Skeletal muscle cell (primary cell): Measurements from ENCODE around the gene APCDD1L.

Source experiments
- DNase-seq: peaks from one replicate; pipeline ENCODE4 v3.0.0-alpha.2; 2010; ENCODE audit warnings: low read depth
- H3K4me3 ChIP-seq: 2 replicates; pipeline ENCODE4 v1.5.1; 2011; ENCODE audit warnings: low read depth, mild to moderate bottlenecking, control low read depth, low read length, moderate library complexity

Gene APCDD1L

GRCh38 chr20:58450254-58450653, 64.9 kb downstream of the APCDD1L start:
- H3K4me3 ChIP-seq: no peak overlapping the region
- DNase-seq: no peak

DNA sequence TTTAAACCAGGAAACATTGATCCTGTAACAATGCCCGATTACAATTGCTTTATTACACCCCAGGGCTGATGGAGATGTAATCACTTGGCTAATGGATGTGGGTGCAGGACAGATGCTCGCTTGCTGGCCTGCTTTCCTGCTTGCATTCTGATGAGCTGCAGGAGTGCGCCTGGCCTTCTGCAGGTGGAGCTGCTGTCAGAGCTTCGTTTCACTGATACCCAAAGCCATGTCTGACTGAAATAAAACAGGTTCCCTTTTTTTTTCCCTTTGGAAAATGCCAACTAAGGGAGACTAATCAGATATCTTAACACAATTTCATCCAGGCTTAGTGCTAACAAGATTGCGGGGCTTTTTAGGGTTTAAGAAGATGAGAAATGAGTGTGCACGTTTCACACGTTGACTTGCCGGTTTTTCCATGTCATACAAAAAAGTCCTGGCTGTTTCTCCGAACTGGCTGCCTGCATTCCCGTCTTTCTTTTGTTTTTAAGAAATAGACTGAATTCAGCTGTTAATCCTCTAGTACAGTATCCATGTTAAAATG, 65.4 kb downstream of the APCDD1L start:
- DNase-seq: no peak

GRCh38 chr20:58448958-58449357, 66.2 kb downstream of the APCDD1L start:
- no peak overlapping the region for H3K4me3 ChIP-seq
- no peak for DNase-seq

More for the DNA sequence above, 65.4 kb downstream of the APCDD1L start:
- no peak overlapping the region for H3K4me3 ChIP-seq

- H3K4me3 ChIP-seq: no peak overlapping the region
- DNase-seq: no peak
Observed at GRCh38 chr20:58447511-58448391, 67.4 kb downstream of the APCDD1L start.

DNA sequence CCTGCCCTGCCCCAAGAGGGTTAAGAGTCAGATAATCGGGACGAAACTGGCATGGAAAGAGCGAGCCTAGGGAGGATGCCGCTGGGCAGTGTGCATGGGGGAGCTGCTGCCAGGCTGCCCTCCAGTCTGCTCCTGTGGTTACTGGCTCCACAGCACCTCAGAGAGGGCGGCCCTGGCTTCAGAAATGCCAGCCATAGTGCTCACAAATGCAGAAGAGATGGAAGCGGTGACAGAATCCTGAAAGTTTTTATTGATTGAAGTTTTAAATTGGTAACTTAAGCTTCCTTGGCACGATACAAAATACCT, 68.3 kb downstream of the APCDD1L start:
- H3K4me3 ChIP-seq: no peak overlapping the region
- DNase-seq: no peak

DNA sequence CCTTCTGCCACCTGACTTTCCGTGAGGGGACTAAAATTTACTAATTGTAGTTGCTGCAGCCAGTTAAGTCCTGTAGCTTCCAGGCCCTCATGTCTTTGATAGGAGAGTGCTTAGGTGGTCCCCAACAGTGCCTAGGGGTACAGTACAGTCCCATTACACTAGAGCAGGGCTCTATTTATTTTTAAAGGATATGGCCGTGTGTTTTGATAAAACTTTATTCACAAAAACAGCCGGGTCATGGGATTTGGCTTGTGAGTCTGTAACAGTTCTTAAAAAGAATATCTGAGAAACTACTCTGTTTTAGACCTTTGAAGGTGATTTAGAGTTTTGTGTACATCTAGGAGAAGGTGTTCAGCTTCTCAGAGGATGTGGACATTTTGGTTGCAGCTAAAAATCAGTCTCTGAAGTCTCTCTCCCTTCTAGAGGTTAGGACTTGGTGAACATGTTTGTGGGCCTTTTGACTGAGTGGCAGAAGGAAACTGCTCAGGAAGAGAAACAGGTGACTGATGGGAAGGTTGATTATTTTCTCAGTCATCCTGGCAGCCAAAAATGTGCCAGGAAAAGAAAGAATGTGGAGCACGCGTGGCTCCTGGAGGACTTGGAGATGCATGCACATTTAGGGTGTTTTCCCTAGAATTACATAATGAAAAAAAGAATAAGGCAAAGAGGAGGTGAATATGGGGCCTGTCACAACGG, 68.8 kb downstream of the APCDD1L start:
- no peak for DNase-seq
- H3K4me3 ChIP-seq: no peak overlapping the region

- no peak for DNase-seq
- no peak overlapping the region for H3K4me3 ChIP-seq
Observed at GRCh38 chr20:58444746-58445255, 70.4 kb downstream of the APCDD1L start.

- no peak for DNase-seq
- H3K4me3 ChIP-seq: no peak overlapping the region
Observed at GRCh38 chr20:58441723-58442122, 73.5 kb downstream of the APCDD1L start.

- peak; percentile 18 for DNase-seq
Observed at GRCh38 chr20:58440021-58440767, 75.0 kb downstream of the APCDD1L start.

GRCh38 chr20:58438970-58439808, 76.0 kb downstream of the APCDD1L start:
- no peak overlapping the region for H3K4me3 ChIP-seq
- DNase-seq: no peak

More at GRCh38 chr20:58440021-58440767, 75.0 kb downstream of the APCDD1L start:
- H3K4me3 ChIP-seq: no peak overlapping the region

- no peak for DNase-seq
- no peak overlapping the region for H3K4me3 ChIP-seq
Observed at GRCh38 chr20:58436868-58437645, 78.1 kb downstream of the APCDD1L start.

DNA sequence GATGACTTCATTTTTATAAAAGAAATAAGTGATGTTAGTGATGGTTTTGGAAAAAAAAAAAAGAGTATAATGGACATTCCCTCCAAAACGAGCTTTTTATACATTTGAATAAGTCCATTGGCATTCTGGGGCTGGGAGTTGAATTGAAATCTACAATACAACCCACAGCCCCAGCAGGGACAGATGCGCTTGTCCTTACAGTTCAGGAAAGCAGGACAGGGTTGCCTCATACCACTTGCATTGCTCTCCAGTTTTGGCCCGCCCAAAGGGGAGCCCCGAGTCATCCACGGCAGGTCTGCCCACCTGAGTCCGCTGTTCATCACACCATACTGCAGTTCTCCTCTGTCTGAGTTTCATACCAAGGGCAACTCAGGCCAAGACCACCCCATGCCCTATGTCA, 80.0 kb downstream of the APCDD1L start:
- H3K4me3 ChIP-seq: no peak overlapping the region
- no peak for DNase-seq

- H3K4me3 ChIP-seq: no peak overlapping the region
Observed at GRCh38 chr20:58434326-58434725, 80.9 kb downstream of the APCDD1L start.

GRCh38 chr20:58433759-58434158, 81.4 kb downstream of the APCDD1L start:
- H3K4me3 ChIP-seq: no peak overlapping the region
- peak; percentile 57 for DNase-seq

More at GRCh38 chr20:58434326-58434725, 80.9 kb downstream of the APCDD1L start:
- no peak for DNase-seq

GRCh38 chr20:58433029-58433647, 82.1 kb downstream of the APCDD1L start:
- DNase-seq: no peak
- no peak overlapping the region for H3K4me3 ChIP-seq

DNA sequence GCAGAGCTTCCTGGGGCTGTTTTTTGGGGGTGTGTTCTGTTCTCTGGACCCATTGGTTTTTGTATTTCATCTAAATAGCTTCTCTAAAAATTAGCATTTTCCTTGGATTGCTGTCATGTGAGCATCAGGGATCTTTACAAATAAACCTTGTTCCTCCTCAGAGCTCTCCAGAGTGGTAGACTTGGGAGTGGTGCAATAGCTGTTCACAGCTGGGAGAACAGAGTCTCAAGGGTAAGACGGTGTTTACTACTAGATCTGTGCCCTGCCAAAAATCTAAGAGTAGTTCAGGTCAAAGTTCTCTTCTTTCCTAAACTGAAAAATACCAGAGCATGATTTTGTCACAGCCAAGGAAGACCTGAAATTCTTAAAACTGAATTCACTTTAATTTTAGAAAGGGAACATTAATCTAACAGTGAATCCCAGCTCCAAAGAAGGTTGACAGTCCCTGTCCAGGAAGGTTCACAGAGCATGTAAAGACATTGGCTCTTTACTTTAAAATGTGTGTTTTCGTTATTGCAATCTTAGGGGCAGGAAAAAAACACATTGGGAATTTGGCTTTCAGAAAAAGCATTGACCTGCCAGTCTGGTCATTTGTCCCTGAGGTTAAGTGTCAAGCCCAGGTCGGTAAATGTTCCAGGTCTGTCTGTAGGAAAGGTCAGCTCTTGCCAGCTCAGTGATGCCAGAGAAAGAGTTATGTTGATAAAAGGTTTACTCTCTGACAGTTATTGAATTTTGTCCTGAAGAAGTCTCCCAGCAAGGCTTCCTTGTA, 82.8 kb downstream of the APCDD1L start:
- DNase-seq: peak; percentile 64
- no peak overlapping the region for H3K4me3 ChIP-seq

DNA sequence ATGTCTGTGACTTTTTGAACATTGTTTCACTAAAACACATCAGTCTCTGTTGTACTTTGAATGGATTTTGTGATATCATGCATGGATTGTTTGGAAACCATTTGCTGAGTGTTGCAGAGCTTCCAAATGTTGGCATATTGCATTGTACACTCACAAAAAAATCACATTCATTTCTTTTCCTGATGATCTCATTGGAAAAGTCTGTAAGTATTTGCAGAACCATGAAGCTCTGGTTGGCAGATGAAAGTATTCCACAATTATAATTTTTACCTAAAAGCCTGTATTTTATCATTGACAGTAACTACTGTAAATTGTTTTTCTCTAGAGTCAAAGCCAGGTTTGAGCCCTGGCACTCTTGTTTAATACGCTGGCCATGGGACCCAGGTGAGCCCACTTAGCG, 84.1 kb downstream of the APCDD1L start:
- DNase-seq: no peak

More for the DNA sequence above, 84.1 kb downstream of the APCDD1L start:
- H3K4me3 ChIP-seq: no peak overlapping the region
